SH-SY5Y (cell line): ENCODE data around the gene DNAJB1.
A peak's percentile ranks its signal among the peaks of the same experiment; 100 is the strongest.

Experiments used
- GATA2 ChIP-seq: IDR thresholded peaks from 2 replicates; pipeline ENCODE4 v1.6.1; 2011; ENCODE audit warnings: mild to moderate bottlenecking, low read depth, low read length
- GATA3 ChIP-seq: IDR thresholded peaks from 2 replicates; pipeline ENCODE4 v1.6.1; 2011; ENCODE audit warnings: low read depth, mild to moderate bottlenecking, low read length, moderate library complexity

The DNAJB1 gene

DNA sequence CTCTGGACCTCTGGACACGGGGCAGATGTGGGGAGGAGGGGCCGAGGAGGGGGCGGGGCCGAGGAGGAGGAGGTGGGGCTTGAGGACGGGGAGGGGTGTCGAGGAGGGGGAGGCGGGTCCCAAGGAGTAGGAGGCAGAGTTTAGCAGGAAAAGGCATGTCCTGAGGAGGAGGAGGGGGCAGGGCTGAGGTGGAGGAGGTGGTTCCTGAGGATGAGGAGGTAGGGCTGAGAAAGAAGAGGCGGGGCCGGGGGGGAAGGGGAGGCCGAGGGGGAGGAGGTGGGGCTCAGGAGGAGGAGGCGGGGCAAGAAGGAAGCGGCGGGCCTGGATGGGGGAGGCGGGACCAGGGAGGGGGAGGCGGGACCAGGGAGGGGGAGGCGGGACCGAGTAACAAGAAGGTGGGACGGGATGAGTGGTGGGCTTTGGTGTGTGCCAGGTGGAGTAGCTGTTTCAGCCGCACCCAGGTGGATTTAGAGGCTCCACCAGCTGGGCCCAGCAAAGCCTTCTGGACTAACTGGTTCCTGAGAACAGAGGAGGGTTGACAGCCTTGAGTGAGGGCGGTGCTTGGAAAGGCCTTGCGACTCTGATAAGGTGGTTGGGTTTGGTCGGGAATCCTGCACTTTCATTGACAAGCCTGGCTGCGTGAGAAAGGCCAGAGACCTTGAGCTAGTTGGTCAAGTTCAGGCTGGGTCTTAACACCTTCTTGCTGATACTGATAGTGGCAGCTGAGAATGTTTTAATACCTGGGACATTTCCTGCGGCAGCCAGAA lies 18.9 kb upstream of the DNAJB1 start:
- TF ChIP-seq GATA2 (no peak), GATA3 (no peak)

DNA sequence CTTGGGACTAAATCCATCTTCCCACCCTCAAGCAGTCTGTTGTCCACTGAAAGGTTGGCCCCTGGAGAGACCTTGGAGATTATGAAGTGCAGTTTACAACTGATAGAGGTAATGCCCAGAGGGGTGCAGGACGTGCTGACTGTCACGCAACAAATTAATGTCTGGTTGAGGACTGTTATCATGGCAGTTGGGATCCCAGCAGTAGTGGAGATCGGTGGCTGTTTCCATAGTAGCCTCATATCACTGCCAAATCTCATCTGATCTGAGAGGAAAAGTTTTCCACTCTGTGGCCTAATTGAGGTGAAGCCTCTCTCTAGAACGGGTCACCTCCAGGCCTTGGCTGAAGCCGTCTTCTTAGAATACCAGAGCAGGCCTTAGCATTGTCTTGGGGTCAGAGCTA lies 15.3 kb upstream of the DNAJB1 start:
- TF ChIP-seq GATA3 = peak; percentile 61; the same call in 1 of the 2 replicates
- peak; percentile 92 for TF ChIP-seq GATA2

DNA sequence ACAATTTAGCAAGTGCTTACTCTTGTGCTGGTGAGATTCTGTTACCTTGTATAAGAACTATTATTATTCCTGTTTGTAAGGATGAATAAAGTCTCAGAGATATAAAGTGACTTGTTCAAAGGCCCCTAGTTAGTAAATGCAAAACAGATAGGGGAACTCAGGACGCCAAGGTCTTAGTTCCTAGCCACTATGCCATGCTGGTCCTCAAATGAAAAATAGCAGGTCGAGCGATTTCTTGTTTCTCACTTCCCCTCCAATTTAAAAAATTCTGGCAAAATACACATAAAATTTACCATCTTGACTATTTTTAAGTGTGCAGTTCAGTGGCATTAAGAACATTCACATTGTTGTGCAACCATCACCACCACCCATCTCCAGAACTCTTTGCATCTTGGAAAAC lies 12.3 kb upstream of the DNAJB1 start:
- TF ChIP-seq GATA3 (no peak), GATA2 (no peak)

DNA sequence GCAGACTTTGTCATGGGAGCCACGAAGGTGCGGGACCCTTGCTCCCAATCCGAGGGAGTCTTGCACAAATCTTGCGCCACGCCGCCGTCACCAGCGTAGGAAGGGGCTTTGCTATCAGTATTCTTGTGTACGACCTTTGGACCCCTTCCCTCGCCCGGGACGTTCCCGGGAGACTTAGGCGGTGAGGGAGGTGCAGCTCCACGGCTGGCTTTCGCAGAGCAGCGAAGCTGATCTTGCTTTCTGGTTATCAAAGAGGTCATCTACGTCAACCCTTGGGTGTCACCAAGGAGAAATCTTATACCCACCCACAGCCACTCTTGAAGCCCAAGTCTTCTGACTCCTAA lies 11.8 kb upstream of the DNAJB1 start:
- no peak for TF ChIP-seq GATA3
- peak; percentile 39; the same call in 1 of the 2 replicates for TF ChIP-seq GATA2

DNA sequence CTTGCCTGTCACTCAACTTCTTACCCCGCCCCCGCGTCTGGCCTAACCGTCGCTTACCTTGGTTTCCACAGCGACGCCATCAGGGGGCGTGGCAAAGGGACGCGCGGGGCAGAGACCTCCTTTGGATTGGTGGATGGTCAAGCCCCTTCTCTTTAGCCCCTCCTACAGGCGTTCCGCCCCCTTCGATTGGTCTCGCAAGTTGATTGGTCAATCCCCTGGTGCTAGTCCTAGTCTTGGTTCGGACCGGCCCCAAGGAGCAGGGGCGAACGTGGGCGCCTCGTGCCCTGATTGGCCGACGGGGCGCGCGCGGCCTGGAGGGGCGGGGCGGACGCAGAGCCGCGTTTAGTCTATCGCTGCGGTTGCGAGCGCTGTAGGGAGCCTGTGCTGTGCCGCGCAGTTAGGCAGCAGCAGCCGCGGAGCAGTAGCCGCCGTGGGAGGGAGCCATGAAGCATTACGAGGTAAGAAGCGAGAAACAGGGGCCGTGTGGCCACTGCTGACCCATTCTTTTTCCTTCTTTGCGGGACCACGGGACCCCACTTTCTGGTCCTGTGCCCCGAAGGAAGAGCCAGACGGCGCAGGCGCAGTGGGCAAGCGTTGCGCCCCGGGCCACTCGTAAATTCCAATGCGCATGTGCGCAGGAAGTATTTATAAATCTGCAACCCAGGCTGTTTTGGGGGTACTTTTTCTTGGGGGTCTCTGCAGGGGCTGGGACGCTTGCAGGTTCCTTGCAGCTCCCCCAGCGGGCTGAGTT lies 11.2 kb upstream of the DNAJB1 start, which contains the start of gene TECR:
Gene TECR, plus strand, starts transcription at position 341 of the 751 bp plus-strand sequence. Its CDS starts 103 bp downstream, at position 444.
- TF ChIP-seq GATA2 (no peak), GATA3 (no peak)

DNA sequence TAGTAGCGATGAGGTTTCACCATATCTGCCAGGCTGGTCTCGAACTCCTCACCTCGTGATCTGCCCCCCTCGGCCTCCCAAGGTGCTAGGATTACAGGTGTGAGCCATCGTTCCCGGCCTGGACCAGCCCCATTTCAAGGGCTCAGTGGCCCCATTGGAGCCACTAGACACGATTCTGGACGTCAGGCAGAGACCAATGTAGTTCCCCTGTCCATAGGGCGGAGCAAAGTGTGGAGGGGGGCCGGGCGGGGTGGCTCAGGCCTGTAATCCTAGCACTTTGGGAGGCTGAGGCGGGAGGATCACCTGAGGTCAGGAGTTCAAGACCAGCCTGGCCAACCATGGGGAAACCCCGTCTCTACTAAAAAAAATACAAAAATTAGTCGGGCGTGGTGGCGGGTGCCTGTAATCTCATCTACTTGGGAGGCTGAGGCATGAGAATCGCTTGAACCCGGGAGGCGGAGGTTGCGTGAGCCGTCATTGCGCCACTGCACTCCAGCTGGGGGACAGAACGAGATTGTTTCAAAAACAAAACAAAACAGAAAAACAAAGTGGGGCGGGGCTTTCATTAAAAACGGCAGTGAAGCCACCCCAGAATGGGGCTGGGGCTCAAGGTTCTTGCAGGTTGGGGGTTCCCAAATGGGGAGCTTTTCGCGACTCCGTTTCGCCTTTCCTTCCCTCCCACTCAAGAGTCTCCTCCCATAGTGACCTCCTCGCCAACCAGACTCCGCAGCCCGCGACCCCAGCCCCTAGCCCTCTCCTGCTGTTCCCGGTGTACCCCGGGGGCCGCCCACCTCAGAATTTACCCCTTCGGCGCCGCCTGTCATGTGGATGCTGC lies 10.4 kb upstream of the DNAJB1 start:
- no peak for TF ChIP-seq GATA3
- TF ChIP-seq GATA2 = no peak

DNA sequence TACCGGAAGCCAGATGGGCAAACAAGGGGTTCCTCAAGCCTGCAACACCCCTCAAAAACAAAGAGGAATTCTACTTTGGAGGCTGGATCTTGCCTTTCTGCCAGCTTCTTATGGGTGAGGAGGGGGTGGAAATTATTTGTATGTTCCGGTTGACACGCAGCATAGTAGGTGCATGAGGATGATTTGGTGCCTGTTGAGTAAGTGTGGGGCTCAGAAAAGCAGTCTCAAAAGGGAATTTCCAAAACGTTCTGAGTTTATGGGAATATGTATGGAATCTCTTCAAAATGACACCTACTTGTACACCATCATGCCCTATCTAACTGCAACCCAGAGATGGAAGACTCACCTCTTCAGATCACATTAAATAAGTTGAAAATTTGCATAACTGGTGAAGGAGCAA lies 8.2 kb upstream of the DNAJB1 start:
- TF ChIP-seq GATA3 (no peak), GATA2 (no peak)

DNA sequence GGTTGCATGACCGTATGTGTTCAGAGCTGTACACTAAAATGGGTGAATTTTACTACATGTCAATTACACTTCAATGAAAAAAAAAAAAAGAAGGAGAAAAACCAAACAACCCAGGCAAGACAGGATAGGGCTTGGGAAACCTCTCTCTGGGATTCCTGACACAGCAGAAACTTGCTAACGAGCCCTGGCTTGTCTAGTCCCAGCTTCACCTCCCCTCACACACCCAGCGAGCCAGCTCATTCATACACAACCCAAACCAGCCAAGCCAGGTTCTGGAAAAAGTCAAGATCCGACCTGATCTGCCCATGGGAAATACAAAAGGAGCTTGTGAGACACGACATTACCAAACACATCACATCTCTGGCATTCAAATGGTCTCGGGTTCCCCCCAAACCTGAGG lies 7.5 kb upstream of the DNAJB1 start:
- no peak for TF ChIP-seq GATA2
- no peak for TF ChIP-seq GATA3

DNA sequence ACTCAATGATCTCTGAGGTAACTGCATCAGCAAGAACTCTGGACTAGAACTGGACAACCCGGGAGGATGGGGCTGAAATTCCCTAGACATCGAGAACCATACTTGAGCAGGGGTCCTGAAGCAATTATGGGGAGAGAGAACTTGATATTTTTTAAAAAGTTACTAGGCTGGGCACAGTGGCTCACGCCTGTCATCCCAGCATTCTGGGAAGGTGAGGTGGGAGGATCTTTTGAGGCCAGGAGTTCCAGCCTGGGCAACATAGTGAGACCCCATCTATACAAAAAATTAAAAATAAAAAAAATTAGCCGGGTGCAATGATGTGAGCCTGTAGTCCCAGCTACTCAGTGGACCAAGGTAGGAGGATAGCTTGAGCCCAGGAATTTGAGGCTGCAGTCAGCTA lies 2.3 kb upstream of the DNAJB1 start:
- TF ChIP-seq GATA2 (no peak), GATA3 (no peak)

DNA sequence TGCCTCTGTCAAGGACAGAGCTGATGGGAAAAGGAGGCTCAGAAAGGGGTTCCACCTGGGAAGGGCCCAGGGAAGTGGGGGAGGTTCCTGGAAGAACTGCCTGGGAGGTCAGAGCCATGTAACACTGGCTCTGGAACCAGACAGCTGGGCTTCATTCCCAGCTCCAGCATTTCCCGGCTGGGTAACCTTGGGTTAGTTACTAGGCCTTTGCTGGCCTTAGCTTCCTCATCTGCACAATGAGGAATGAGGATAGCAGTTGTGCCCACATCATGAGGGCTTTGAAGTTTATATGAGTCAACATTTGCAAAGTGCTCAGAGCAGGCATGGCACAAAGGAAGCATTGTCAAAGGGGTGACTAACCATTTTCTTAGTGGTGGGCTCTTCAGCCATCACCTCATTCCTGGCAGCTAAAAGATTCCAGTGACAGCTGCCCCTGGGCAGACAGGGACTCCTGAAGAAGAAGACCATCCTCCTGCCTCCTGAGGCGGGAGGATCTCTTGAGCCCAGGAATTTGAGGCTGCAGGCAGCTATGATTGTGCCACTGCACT lies 1.7 kb upstream of the DNAJB1 start:
- TF ChIP-seq GATA3 = no peak
- no peak for TF ChIP-seq GATA2

DNA sequence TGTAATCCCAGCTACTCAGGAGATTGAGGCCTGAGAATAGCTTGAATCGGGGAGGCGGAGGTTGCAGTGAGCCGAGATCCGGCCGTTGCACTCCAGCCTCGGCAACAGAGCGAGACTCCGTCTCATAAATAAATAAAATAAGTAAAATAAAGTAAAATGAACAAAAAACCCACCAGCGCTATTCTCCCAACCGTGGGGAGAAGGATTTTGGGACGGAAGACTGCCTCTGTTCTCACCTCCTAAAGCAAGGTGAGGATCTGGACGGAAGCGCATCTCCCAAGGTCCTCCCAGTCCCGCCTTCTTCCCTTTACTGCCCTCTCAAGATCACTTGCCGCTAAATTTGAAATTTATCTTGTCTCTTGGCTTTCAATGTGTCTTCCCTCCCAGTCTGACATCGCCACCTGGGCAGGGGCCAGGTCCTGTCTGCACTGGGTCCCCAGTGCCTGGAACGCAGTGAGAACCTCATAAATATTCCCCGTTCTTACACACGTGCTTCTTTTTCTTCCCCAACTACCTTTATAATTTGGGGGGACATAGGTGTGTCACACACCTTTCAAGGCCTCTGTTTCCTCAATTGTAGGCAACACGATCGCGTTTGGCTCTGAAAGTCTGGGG lies 1.2 kb upstream of the DNAJB1 start:
- TF ChIP-seq GATA2 (no peak), GATA3 (no peak)

DNA sequence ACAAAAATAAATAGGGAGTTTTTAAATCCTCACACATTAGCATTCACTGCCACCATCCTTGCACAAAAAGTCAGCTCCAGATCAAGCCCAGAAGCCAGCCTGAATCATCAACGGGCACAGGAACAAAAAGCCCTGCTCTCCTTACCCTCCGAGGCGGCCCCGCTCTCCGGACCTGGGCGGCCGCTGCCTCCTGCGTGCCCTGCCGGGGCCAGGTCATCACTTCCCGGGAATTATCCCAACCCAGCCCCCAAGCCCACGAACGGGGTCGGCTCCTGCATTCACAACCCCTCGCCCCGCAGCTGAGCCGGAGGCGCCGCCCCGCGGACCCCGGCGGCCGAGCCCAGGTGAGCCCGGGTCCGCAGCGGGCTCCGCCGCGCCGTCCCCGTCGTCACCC lies 754 bp downstream of the DNAJB1 start:
- TF ChIP-seq GATA3 (no peak), GATA2 (no peak)

DNA sequence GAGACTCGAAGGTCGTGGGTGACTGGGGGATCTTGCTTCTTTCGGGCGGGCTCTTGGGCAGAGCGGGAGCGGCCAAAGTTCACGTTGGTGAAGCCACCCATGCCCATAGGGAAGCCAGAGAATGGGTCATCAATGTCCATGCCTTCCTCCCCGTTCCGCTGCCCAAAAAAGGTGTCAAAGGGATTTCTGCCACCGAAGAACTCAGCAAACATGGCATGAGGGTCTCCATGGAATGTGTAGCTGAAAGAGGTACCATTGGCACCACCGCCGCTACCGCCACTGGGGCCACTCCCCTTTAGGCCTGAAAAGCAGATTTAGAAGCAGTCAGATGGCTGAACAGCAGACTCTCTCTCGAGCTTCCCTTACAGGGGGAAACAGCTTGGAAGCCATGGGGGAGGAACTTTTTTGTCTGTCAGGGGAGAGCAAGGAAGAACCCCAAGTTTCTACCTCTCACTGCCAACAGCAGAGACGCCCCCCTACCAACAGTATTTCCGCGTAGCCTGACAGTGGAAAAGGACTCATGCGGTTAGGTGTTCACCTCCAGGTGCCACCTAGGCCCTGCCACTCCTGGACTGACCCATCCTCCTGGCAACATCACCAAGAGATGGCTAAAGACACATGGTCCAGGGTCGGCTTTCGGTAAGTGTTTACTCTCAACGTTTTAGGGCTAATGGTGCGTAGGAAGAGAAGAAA lies 1.3 kb downstream of the DNAJB1 start:
- TF ChIP-seq GATA2 (no peak), GATA3 (no peak)

DNA sequence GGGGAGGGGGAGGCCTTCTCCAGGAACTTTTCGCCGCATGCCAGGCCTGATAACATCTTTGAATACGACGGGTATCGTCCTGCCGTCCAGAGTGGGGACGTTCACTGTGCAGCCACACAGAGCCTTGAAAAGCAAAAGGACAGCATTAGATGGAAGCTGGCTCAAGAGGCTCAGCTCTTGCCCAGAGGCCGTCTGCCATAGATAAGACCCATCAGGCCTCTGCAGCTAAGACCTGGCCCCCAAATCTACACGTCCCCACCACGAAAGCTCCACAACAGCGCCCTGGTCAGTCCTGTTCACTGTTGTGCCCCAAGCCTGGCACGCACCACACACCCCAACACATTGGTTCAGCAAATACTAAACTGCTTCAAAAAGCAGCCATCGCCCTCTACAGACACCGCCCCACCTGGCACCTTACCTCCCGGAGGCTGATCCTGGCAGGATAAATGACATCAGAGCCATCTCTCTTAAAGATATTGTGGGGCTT lies 2.1 kb downstream of the DNAJB1 start:
- TF ChIP-seq GATA2 (peak; percentile 16; the same call in 1 of the 2 replicates), GATA3 (no peak)

DNA sequence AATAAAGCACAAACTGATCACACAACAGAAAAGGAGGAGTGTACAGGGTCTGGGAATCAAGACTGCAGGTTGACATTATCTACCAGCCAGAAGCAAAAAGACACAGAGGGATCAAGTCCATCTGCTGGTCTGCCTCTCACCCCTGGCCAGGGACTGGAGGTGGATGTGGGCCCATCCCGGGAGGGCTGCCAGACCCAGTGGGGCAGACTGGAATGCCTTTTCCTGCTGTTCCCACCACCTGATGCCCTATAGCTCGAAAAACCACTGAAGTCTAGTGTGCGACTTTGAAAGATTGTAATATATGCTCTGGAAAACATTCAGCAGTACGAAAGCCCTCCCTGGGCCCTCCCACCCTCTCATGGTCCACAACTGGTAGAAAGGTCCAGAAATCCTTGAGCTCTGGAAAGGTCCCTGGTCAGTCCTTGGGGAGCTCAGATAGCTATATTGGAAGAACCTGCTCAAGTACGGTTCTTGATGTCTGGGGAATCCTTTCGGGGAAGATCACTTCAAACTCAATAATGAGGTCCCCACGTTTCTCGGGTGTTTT lies 2.6 kb downstream of the DNAJB1 start:
- TF ChIP-seq GATA3 (no peak), GATA2 (no peak)
